Inflammatory macrophage treated with lipopolysaccharide for 1 hour (primary cell): ENCODE measurements around the gene ACP5.
"Not testable (repeated sequence)": the region's sequence is repeated elsewhere in the genome, so short reads cannot be mapped to it uniquely, and the experiment has no call there.

Experiments used
- DNase-seq, 2 donors: peaks; one replicate each; pipeline ENCODE4 v3.0.0-alpha.2; 2020 to 2022

ACP5 gene

DNA sequence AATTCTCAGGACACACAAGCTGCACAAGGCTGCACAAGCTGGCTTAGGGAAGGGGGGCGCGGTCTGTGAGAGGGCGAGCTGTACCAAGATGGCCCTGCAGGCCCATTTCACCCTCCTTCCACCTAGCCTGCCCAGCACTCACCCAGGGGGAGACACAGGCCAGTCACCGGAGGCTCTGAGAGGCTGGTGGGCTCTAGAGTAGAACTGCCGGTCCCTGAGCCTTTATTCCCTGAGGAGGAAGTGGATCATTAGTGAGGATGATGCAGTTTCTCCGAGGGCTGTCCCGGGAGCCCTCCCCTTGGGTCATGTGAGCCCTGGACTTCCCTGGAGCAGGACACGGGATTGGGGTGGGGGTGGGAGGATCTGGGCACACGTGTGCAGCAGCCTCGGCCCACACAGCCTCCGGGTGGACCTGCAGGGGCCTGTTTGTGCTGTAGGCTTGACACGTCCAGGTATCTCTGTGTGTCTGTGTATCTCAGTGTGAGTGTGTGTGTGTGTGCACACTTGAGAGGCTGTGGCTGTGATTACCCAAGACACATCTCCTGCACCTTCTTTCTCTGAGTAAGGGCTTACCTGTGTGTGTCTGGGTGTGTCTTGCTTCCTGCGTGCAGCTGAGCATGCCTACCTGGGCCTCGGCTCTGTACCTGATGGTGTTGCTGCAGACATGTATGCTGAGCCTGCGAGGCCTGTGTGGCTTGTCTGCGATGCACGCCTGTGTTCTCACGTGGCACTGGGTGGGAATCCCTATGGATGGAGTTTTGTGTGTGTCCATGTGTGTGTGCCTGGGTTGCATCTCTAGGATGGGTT is at the start of gene ACP5:
Gene ACP5 (minus strand): TSS at position 195 of the 807 bp plus-strand sequence. CDS start 328 bp downstream, outside the sequence.
- DNase-seq, result peak; percentile 59 to 80

DNA sequence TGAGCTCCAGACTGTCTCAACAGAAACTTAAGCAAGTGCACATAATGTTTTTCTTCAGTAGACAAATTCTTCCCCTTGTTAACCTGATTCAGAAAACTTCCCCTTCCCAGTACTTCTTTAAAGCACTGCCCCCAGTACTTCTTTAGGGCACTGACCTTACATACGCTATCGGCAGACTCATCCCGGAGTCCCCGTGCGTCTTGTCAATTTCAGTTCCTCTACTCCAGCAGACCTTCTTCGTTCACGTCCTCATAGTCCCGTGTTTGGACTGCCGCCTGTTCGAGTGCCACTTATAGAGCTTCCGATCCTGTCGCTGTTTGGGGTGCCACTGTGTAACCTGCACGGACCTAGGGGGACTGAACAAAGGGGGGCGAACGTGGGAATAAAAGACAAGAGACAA is 48.8 kb upstream of the ACP5 start:
- peak; percentile 36 to 60 for DNase-seq

DNA sequence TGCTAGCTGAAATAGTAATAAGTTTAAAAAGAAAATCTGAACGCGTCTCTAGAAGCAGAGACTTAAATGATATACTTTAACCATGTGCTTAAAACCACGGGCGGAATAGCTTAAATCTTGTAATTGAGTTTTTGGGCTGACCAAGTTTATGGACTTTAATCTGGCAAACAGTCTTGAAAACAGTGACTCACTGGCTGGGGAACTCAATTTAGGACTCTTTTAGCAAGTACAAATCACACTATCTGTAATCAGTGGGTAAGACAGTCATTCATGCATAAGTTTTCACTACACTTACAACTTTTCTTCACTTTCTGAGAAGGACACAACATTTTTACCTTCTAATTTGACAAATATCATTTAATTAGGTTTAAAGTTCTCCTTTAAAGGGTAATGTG is 46.6 kb upstream of the ACP5 start:
- peak in 1 of 2 donors; percentile 2 for DNase-seq

DNA sequence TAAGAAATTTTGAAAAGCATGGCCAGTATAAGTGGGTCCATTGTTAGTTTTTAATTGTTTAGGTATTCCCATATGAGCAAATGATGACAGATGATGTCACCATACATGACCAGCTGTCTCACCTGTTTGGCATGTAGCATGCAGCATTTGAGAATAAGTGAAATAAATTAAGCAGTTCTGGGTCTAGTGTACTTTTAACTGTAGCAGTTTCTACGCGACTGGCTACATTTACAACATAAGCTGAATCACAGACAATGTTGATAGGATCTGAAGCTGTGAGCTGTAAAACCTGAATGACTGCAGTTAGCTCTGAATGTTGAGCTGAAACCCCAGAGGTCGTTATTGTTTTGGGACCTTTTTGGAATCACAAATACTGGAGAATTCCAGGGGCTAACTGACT is 45.0 kb upstream of the ACP5 start:
- not testable (repeated sequence) for DNase-seq

DNA sequence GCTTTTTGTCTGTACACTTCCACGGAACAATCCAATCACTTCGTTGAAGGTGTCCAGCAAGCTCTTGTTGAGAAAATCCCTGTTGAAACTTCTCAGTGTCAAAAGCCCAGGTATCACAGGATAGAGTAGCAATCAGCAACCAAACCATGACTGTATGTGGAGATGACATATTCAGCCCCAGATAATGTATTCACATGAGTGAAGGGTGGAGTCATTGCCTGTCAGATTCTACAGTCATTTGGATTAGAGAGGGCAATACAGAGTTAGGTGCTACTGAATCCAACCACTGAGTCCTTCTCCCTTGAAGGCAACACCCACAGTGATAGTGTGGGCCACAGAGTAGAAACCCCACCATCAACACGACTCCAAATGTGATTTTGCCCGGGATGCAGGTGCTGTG is 43.1 kb upstream of the ACP5 start:
- no peak for DNase-seq

DNA sequence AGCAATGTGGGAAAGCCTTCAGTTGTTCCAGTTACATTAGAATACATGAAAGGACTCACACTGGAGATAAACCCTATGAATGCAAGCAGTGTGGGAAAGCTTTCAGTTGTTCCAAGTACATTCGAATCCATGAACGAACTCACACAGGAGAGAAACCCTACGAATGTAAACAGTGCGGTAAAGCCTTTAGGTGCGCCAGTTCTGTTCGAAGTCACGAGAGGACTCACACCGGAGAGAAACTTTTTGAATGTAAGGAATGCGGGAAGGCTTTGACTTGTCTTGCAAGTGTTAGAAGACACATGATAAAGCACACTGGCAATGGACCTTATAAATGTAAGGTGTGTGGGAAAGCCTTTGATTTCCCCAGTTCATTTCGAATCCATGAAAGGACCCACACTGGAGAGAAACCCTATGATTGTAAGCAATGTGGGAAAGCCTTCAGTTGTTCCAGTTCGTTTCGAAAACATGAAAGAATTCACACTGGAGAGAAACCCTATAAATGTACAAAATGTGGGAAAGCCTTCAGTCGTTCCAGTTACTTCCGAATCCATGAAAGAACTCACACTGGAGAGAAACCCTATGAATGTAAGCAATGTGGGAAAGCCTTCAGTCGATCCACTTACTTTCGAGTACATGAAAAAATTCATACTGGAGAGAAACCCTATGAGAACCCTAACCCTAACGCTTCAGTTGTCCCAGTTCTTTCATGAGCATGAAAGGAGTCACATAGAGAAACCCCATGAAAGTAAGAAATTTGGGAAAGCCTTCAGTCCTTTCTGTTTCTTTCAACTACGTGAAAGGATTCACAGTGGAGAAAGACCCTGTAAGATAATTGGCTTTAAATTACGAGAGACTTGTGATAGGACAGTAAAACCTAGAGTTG is 40.0 kb upstream of the ACP5 start:
- DNase-seq, result no peak

DNA sequence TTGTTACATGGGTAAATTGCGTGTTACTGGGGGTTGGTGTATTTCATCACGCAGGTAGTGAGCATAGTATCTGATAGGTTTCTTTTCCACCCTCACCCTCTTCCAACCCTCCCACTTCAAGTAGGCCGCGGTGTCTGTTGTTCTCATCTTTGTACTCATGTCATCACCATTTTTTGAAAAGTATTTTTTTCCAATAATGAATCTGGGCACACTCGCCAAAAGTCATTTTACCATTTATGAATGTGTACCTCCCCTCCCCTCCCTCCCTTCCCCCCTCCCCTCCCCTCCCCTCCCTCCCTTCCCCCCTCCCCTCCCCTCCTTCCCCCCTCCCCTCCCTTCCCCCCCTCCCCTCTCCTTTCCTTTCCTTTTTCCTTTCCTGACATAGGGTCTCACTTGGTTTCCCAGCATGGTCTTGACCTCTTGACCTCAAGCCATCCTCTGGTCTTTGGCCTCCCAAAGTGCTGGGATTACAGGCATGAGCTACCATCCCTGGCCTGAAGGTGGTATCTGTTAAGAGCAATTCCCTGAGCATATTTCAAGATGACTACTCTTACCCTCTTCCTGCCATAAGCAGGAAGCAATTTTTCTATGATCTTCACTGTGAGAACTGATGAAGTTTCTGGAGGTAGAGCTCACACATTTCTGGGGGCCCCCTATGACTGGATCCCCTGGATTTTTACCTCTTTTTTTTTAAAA is 35.5 kb upstream of the ACP5 start:
- DNase-seq, result no peak

DNA sequence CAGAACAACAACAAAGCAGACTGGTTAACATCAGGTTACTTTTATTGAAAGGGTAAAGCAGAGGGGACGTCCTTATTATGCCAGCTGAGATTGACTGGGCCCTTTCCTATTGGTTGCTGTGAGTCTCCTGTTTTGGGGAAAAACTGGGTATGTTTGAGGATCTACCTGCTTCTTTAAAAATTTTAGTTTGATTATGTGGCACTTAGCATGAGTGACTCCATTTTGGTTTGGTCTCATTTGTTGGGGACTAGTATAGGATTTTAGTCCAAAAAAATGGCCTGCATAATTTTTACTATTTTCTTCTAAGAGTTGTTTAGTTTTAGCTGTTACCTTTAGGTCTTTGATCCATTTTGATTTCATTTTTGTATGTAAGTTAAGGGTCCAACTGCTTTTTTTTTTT is 34.3 kb upstream of the ACP5 start:
- no peak for DNase-seq

DNA sequence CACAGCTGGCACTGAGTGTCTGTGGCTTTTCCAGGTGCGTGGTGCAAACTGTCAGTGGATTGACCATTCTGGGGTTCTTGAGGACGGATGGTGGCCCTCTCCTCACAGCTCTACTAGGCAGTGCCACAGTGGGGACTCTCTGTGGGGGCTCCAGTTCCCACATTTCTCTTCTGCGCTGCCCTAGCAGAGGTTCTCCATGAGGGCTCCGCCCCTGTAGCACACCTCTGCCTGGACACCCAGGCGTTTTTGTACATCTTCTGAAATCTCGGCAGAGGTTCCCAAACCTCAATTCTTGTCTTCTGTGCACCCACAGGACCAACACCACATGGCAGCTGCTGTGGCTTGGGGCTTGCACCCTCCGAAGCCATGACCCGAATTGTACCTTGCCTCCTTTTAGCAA is 29.0 kb upstream of the ACP5 start:
- no peak for DNase-seq

DNA sequence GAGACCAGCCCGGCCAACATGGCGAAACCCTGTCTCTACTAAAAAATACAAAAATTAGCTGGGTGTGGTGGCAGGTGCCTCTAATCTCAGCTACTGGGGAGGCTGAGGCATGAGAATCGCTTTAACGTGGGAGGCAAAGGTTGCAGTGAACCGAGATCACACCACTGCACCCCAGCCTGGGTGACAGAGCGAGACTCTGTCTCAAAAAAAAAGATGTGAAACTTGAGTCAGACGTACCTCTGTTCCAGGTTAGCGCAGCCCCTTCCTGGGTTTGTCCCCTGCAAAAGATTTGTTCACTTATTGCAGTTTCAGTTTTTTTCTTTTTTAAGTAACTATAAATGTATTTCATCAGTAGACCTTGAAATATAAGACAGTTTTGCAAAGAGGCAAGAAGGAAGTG is 22.3 kb upstream of the ACP5 start:
- DNase-seq, result not testable (repeated sequence)

DNA sequence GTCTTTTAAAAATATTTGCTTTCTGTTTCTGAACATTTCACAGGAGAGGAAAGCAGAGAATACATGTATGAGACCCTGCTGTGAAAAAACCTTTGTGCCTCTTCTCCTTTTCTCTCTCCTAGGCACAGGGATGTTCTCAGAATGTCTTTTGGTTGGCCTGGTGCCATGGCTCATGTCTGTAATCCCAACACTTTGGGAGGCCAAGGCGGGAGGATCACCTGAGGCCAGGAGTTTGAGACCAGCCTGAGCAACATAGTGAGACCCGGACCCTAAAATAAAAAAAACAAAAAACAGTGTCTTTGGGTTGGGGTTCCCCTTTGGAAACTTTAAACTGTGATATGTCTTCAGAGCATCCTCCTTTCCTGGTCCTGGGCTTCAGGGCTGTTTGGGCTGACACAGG is 21.3 kb upstream of the ACP5 start:
- DNase-seq, result no peak

DNA sequence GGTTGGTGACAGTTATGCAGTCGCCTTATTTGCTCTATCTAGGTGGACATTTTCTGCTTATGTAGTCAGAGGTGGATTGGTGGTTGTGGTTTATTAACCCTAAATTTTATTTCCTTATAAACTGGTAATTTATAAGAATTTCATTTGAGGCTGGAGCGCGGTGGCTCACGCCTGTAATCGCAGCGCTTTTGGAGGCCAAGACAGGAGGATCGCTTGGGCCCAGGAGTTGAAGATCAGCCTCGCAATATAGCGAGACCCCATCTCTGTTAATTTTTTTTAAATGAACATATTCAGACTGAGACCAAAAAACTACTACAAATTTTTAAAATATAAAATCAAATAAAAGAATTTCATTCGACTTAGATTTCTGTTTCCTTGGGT is 20.6 kb upstream of the ACP5 start:
- no peak for DNase-seq

DNA sequence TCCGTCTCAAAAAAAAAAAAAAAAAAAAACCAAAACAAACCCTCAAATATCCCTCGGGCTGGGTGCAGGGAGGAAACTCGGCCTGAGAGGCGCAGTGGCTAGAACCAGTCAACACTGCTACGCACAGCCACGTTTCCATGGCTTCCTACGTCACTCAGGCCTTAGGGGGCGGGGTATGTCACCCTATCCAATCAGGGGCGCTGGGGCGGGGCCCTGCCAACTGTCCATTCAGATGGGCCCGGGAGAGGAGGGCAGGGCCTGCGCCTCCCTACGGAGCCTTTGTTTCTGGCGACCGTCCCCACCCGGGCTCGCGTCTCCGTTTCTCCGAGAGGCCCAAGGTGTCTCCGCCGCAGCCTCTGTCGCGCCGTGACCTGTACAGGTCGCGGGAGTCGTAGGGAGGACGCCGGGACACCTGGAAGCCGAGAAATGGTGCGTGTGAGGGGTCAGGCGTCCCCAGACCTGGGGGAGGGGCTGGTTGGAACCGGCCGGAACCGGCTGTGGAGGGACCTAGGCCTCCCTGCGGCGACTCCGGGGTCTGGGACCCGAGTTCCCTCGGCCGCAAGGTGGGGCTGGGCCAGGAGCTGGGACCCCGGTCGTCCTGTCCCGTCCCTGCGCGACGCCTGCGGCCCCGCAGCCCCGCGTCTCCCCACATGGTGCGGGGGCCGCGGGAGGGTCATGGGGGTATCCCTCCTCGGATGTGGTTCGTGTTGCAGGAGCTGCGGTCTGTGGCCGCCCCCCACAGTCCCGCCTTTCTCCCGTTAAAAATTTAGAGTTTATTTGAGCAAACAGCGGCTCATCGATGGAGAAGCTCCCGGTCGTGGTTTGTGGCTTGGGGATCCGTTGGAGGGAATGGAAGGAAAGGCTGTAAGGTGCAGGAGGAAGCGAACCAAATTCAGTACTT is 20.0 kb upstream of the ACP5 start, which contains the start of gene ZNF627:
Gene ZNF627 (plus strand): TSS at position 282 of the 901 bp plus-strand sequence. CDS start 145 bp downstream, at position 427.
- DNase-seq, result peak; percentile 97 to 99

DNA sequence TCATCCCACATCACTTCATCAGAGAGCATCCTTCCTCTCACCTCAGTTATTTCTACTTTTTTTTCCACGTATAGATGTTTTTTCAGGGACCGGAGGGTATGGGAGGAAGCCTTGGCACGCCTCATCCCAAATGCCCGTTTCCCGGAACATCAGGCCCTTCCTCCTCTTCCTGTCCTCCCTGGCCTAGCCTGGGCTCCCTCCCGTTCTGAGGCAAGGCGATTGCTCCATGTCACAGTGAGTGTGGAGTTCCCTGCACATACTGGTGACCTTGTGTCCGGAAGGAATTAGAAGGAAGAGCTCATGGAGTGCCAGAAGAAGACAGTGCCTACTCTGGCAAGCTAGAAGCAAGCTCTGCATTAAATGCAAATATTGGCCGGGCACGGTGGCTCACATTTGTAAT is 18.7 kb upstream of the ACP5 start:
- DNase-seq, result no peak

DNA sequence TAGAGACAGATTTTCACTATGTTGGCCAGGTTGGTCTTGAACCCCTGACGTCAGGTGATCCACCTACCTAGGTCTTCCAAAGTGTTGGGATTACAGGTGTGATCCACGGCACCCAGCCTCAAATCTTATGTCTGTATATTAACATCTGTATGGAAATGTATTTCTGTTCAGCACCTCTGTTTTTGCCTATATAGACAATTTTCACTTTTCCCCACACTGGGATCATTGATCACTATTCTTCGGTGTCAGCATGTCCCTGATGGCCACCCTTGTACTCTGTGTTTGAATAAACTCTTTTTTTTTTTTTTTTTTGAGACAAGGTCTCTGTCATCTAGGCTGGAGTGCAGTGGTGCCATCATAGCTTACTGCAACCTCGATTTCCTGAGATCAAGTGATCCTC is 16.6 kb upstream of the ACP5 start:
- no peak for DNase-seq

DNA sequence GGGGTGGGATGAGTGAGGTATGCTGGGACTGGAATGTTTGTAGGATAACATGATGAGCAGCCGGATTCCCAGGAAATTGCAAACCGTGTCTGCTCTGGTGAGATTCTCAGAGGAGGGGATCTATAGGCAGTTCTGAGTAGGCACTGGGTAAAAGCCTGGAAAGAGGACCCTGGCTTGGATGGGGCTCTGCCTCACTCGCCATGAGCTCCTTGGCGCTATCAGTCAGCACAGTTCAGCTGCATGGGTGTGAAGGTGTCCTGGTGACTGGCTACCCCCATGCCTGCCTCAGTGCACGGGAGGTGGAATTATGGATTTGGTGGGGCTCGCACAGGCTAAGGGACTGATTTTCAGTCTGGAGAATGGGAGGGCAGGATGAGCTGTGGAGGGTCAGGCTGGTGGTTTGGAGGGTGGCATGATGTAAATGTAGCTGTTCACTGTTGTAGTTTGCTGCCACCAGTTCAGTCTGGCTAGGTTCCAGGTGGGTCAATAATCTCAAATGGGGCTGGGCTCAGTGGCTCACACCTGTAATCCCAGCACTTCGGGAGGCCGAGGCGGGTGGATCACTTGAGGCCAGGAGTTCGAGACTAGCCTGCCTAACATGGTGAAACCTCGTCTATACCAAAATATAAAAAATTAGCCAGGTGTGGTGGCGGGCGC is 10.7 kb upstream of the ACP5 start:
- no peak for DNase-seq

DNA sequence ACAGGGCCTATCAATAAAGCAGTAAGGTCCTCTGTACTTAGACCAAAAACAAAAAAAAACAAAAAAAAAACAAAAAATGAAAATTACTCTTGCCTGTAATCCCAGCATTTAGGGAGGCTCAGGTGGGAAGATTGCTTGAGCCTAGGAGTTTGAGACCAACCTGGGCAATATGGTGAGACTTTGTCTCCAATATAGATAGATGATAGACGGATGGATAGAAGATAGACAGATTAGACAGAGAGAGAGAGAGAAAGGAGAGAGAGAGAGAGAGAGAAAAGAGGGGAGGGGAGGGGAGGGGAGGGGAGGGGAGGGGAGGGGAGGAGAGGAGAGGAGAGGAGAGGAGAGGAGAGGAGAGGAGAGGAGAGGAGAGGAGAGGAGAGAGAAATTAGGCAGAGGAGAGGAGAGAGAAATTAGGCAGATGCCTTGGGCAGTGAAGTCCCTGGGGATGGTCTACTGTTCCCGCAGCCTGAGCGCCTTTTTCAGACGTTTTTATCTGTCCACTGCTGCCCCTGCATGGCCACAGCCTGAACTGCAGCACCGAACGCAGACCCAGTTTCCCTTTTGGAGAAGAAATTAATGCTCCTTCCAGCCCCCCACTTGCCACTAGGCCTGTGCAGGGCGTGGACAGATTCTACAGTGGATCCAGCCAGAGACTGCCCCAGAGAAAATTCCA is 10.0 kb upstream of the ACP5 start:
- peak; percentile 45 to 92 for DNase-seq

DNA sequence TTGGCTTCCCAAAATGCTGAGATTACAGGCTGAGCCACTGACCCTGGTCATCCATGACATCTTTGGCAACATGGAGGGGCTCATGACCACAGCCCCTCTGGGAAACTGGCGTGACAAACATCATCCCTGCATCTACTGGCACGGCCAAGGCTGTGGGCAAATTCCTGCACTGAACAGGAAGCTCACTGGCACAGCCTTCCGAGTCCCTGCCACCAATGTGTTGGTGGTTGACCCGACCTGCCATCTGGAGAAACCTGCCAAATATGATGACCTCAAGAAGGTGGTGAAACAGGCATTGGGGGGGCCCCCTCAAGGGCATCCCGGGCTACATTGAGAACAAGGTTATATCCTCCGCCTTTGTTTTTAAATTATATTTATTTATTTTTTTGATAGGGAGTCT is 8.9 kb upstream of the ACP5 start:
- no peak for DNase-seq

DNA sequence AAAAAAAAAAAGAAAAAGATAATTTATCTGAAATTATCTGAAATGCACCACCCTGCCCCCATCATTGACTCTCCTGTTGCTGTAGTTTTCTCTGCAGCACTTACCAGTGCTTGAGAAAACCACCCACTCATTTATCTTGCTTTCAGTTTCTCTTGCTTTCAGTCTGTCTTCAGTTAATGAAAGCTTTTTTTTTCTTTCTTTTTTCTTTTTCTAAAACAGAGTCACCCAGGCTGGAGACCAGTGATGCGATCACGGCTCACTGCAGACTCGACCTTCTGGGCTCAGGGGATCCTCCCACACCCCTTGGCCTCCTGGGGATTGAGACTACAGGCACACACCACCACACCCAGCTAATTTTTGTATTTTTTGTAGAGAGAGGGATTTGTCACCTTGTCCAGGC is 4.3 kb upstream of the ACP5 start:
- peak; percentile 62 to 85 for DNase-seq

DNA sequence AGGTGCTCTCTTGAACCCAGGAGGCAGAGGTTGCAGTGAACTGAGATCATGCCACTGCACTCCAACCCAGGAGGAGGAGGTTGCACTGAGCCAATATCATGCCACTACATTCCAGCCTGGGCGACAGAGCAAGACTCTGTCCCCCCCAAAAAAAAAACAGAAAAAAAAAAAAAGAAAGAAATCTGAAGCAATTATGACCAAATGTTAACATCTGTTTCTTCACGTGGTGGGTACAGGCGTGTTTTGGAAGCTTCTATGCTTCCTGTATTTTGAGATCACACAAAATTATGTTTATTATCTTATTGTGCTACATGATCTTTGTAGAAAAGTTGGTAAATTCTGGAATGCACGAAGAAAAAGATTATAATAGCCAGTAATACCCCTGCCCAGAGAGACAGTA is 2.7 kb upstream of the ACP5 start:
- DNase-seq, result peak; percentile 45 to 46
